Measurements from ENCODE around the gene SGCE.

DNA sequence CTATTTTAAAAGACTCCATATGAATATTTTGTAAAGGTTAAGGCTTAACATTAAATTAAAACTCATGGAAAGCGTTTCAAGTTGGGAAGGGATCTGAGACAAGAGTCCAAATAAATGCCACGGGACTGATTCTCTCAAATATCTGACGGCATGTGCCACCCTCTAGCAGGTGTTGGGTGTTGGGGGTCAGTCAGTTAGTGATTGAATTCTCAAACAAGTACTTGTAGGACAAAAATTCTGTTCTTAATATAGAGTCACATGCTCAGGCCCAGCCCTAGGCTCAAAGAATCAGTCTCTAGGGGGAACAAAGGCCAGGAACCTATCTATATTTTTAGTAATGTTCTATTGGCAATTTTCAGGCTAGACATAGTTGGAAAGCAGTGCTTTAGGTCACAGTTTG is 39.1 kb downstream of the SGCE start:
- TF ChIP-seq, protein P1, sequence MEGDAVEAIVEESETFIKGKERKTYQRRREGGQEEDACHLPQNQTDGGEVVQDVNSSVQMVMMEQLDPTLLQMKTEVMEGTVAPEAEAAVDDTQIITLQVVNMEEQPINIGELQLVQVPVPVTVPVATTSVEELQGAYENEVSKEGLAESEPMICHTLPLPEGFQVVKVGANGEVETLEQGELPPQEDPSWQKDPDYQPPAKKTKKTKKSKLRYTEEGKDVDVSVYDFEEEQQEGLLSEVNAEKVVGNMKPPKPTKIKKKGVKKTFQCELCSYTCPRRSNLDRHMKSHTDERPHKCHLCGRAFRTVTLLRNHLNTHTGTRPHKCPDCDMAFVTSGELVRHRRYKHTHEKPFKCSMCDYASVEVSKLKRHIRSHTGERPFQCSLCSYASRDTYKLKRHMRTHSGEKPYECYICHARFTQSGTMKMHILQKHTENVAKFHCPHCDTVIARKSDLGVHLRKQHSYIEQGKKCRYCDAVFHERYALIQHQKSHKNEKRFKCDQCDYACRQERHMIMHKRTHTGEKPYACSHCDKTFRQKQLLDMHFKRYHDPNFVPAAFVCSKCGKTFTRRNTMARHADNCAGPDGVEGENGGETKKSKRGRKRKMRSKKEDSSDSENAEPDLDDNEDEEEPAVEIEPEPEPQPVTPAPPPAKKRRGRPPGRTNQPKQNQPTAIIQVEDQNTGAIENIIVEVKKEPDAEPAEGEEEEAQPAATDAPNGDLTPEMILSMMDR (tag by site-specific recombination; IDR thresholded peaks at IDR 0.05): no peak
- TF ChIP-seq, protein P2, sequence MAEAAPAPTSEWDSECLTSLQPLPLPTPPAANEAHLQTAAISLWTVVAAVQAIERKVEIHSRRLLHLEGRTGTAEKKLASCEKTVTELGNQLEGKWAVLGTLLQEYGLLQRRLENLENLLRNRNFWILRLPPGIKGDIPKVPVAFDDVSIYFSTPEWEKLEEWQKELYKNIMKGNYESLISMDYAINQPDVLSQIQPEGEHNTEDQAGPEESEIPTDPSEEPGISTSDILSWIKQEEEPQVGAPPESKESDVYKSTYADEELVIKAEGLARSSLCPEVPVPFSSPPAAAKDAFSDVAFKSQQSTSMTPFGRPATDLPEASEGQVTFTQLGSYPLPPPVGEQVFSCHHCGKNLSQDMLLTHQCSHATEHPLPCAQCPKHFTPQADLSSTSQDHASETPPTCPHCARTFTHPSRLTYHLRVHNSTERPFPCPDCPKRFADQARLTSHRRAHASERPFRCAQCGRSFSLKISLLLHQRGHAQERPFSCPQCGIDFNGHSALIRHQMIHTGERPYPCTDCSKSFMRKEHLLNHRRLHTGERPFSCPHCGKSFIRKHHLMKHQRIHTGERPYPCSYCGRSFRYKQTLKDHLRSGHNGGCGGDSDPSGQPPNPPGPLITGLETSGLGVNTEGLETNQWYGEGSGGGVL (tag by site-specific recombination; IDR thresholded peaks at IDR 0.05): no peak
- TF ChIP-seq, protein P3, sequence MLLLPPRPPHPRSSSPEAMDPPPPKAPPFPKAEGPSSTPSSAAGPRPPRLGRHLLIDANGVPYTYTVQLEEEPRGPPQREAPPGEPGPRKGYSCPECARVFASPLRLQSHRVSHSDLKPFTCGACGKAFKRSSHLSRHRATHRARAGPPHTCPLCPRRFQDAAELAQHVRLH (tag by site-specific recombination; IDR thresholded peaks at IDR 0.05): no peak
- TF ChIP-seq ZNF169 (tag by site-specific recombination; IDR thresholded peaks at IDR 0.05) (no peak), HOXA7 (CRISPR knock-in tag; IDR thresholded peaks at IDR 0.05; ENCODE audit: borderline replicate concordance) (no peak), ZFP41 (tag by site-specific recombination; IDR thresholded peaks at IDR 0.05; ENCODE audit: borderline replicate concordance) (no peak), YY1 (tag by site-specific recombination; IDR thresholded peaks at IDR 0.05) (no peak), ZNF311 (tag by site-specific recombination; IDR thresholded peaks at IDR 0.05; ENCODE audit: borderline replicate concordance) (no peak)
- TF ChIP-seq, protein P4, sequence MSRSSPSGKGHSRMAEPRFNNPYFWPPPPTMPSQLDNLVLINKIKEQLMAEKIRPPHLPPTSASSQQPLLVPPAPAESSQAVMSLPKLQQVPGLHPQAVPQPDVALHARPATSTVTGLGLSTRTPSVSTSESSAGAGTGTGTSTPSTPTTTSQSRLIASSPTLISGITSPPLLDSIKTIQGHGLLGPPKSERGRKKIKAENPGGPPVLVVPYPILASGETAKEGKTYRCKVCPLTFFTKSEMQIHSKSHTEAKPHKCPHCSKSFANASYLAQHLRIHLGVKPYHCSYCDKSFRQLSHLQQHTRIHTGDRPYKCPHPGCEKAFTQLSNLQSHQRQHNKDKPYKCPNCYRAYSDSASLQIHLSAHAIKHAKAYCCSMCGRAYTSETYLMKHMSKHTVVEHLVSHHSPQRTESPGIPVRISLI (tag by site-specific recombination; IDR thresholded peaks at IDR 0.05): no peak
- TF ChIP-seq, protein P5, sequence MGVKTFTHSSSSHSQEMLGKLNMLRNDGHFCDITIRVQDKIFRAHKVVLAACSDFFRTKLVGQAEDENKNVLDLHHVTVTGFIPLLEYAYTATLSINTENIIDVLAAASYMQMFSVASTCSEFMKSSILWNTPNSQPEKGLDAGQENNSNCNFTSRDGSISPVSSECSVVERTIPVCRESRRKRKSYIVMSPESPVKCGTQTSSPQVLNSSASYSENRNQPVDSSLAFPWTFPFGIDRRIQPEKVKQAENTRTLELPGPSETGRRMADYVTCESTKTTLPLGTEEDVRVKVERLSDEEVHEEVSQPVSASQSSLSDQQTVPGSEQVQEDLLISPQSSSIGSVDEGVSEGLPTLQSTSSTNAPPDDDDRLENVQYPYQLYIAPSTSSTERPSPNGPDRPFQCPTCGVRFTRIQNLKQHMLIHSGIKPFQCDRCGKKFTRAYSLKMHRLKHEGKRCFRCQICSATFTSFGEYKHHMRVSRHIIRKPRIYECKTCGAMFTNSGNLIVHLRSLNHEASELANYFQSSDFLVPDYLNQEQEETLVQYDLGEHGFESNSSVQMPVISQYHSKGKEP (tag by site-specific recombination; IDR thresholded peaks at IDR 0.05): no peak
- TF ChIP-seq, protein P6, sequence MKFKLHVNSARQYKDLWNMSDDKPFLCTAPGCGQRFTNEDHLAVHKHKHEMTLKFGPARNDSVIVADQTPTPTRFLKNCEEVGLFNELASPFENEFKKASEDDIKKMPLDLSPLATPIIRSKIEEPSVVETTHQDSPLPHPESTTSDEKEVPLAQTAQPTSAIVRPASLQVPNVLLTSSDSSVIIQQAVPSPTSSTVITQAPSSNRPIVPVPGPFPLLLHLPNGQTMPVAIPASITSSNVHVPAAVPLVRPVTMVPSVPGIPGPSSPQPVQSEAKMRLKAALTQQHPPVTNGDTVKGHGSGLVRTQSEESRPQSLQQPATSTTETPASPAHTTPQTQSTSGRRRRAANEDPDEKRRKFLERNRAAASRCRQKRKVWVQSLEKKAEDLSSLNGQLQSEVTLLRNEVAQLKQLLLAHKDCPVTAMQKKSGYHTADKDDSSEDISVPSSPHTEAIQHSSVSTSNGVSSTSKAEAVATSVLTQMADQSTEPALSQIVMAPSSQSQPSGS (tag by site-specific recombination; IDR thresholded peaks at IDR 0.05; ENCODE audit: low read depth): no peak

Data from HEK293 (cell line).